Motor neuron (in vitro differentiated cells): ENCODE measurements around the gene LRP2. TPM values are rescaled to one million over a fixed set of nuclear protein-coding genes. Genes with fewer than 3 reads are reported as not detected.
A peak's percentile ranks its signal among the peaks of the same experiment; 100 is the strongest.
"Not testable (repeated sequence)": the region's sequence is repeated elsewhere in the genome, so short reads cannot be mapped to it uniquely, and the experiment has no call there.

Source experiments
- ATAC-seq, 8 experiments: fragments of 200-7000 bp; cut with Tn5 transposase; replicated peaks in 6 of 8; 2 replicates each; pipeline ENCODE4 v1.8.0; 2021; ENCODE audit warnings: mild to moderate bottlenecking in 8 of 8, moderate library complexity in 8 of 8
- H3K27ac ChIP-seq, 2 donors: fragments of 250-450 bp; sonication (Bioruptor Pico); 2 replicates each; pipeline ENCODE4 v1.9.0; 2021; ENCODE audit warnings: antibody characterized with exemption in 2 of 2, mild to moderate bottlenecking in 2 of 2, moderate library complexity in 1 of 2
- H3K4me1 ChIP-seq, 2 donors: fragments of 250-450 bp; sonication (Bioruptor Pico); replicated peaks in 1 of 2; 2 replicates each; pipeline ENCODE4 v1.6.1; 2021; ENCODE audit warnings: antibody characterized with exemption in 2 of 2, mild to moderate bottlenecking in 2 of 2, moderate library complexity in 1 of 2
- H3K4me3 ChIP-seq, 5 donors: fragments of 250-450 bp; sonication (Bioruptor Pico); 2 replicates each; pipeline ENCODE4 v1.9.0; 2021; ENCODE audit warnings: antibody characterized with exemption in 5 of 5, mild to moderate bottlenecking in 5 of 5, moderate library complexity in 4 of 5
- WGBS, 10 experiments: fragments of 450-650 bp; shearing (Covaris generic); methylation state at CpG; one replicate each; pipeline ENCODE4 v1.0.0; 2022; 5-methylcytosine and 5-hydroxymethylcytosine counted together
- in situ Hi-C, 9 experiments: fragments of 400-800 bp; cut with MboI; loops; one replicate each; pipeline ENCODE4 v1.15.0; 2021; ENCODE audit warnings: low sequenced_read_pairs in 9 of 9, low pct_unique_long_range_greater_than_20kb in 2 of 9; ENCODE audit not compliant: unreplicated experiment in 9 of 9
- total RNA-seq, 8 experiments: library from RNA; unstranded; fragments of 300-600 nt; gene quantifications; 2 replicates each; pipeline versions ENCODE4 v1.2.3 to v1.2.4, GENCODE V29; 2022

LRP2 gene
- total RNA-seq, 8 experiments from 2014 or later = 0.03 to 29.2 (median 6.5) TPM; not detected in 1

DNA sequence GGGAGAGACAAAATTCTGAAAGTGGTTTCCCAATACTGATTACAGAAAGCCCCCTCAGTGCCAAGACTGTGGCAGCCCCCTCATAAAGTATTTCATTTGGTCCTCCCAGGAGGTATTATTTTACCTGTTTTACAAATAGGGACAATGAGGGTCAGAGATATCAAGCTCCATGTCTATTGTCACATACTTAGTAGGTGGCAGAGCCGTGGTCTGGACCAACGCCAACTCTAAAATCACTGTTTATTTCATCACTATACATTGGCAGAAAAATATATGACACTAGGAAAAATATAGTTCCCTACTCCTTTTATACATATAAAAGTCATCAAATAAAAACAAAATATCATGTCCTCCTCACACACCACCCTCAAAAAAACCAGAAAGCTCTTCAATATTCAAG is 224.4 kb downstream of the LRP2 start:
- Histone ChIP-seq H3K4me3 (no peak overlapping the region), H3K4me1 (no peaks in the 10 kb centered on the region), H3K27ac (no peak overlapping the region)
- in situ Hi-C loops = loop anchor here in 2 of 9 experiments (25.0 kb wide), 2 partner anchors 176 to 801 kb away; no protein-coding TSS in a partner anchor
- no peak for ATAC-seq
- 25 to 100% (median 84%) methylated on average over 2 of the region's 2 CpGs; no CpG with 5 or more reads in 4 of the 10 experiments for WGBS, 10 experiments

DNA sequence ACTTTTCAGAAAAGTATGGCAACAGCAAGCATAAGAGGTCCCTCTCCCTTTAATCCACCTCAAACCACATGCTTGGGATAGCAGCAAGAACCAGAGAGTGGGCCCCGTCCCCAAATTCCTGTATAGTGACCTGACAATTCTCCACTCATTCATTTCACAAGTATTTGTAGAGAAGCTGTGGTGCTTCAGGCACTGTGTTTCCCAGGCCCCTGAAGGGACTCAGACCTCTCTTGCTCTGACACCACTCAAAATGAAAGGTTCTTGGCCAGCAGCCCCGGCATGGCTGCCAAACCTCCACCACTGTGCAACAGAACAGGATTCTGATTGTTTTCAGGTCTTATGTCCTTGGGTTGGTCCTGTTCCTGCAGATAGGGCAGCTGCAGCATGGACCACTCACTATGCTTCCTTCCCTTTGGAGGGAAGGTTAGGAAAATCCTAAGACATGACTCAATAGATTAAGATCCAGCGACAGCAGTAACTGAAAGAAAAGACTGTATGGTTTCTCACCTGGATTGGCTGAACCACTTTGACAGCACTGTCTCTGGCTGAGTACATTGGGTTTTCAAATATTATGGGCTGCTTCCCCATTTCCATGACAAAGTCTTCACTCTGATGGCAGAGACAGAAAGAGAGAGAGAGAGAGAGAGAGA is 225.3 kb downstream of the LRP2 start:
- H3K4me1 ChIP-seq = no peaks in the 10 kb centered on the region
- in situ Hi-C loops = loop anchor here in 2 of 9 experiments (25.0 kb wide), 2 partner anchors 175 to 800 kb away; no protein-coding TSS in a partner anchor
- H3K27ac ChIP-seq = no peak overlapping the region
- ATAC-seq = no peak
- H3K4me3 ChIP-seq = no peak overlapping the region
- 0 to 100% (median 100%) methylated on average over 1 to 2 of the region's 3 CpGs; no CpG with 5 or more reads in 5 of the 10 experiments for WGBS, 10 experiments

DNA sequence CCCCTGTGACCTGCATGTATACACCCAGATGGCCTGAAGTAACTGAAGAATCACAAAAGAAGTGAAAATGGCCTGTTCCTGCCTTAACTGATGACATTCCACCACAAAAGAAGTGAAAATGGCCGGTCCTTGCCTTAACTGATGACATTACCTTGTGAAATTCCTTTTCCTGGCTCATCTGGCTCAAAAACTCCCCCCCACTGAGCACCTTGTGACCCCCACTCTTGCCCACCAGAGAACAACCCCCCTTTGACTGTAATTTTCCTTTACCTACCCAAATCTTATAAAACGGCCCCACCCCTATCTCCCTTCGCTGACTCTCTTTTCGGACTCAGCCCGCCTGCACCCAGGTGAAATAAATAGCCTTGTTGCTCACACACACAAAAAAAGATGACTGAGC is 225.9 kb downstream of the LRP2 start:
- ATAC-seq, H3K4me1 ChIP-seq, H3K4me3 ChIP-seq, H3K27ac ChIP-seq: not testable (repeated sequence)
- 0% methylated on average over 1 of the region's 5 CpGs; no CpG with 5 or more reads in 9 of the 10 experiments for WGBS, 10 experiments
- in situ Hi-C loops = loop anchor here in 2 of 9 experiments (25.0 kb wide), 2 partner anchors 174 to 799 kb away; no protein-coding TSS in a partner anchor

DNA sequence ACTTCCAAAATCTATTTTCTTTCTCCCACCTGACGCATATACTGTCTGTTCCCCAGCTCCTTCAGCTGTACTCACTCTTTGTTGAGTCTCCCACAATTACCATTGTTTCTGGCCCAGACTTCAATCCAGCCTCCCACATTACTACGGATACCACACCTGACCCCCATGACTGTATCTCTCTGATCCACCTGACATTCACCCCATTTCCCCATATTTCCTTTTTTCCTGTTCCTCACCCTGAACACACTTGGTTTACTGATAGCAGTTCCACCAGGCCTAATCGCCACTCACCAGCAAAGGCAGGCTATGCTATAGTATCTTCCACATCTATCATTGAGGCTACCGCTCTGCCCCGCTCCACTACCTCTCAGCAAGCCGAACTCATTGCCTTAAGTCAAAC is 228.1 kb downstream of the LRP2 start:
- WGBS, 10 experiments = 20 to 100% (median 55%) methylated on average over 1 to 3 of the region's 6 CpGs; no CpG with 5 or more reads in 2 of the 10 experiments
- H3K27ac ChIP-seq, H3K4me3 ChIP-seq, ATAC-seq, H3K4me1 ChIP-seq: not testable (repeated sequence)
- in situ Hi-C loops = loop anchor here in 2 of 9 experiments (25.0 kb wide), 2 partner anchors 172 to 797 kb away; no protein-coding TSS in a partner anchor

DNA sequence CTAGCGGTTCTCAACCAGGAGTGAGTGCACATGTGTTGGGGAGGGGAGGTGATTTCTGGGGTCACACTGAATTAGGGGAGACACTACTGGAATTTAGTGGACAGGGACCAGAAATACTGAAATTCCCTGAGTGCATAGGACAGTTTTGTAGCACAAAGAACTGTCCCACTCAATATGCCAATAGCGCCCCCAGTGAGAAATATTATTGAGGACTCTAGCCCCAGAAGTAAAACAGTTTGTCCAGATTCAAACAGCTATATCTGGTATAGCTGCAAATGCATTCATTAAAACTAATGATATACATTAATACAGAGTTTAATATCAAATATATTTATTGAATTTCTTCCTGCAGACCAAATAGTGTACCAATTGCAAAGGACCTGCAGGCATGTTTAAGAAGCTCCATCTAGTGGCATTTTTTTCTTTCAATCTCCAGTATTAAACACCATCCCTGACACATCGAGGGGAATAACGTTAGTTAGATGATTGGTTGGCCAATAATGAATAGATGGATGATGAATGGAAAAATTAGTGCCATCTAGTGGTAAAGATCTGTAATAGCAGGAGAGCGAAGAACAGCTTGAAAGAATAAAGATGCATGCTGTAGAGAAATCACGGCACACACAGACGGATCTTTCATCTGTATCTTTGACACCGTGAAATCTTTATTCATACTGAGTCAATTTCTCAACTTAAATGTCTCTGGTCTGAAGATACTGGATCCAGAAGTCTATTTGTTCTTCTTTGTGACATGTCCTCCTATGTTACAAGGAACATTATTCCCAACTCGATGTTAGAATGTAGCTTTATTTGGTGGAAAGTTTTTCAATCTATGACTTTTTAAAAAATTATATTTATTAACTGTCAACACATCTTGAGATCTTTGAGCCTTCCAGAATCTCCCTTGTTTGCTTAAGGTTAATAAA is 230.5 kb downstream of the LRP2 start:
- Histone ChIP-seq H3K27ac (no peak overlapping the region), H3K4me1 (no peaks in the 10 kb centered on the region), H3K4me3 (no peak overlapping the region)
- in situ Hi-C loops = loop anchor here in 2 of 9 experiments (25.0 kb wide), 2 partner anchors 170 to 795 kb away; no protein-coding TSS in a partner anchor
- WGBS, 10 experiments = 0 to 63% (median 28%) methylated on average over 3 to 8 of the region's 9 CpGs
- peak in 5 of 8 experiments; percentile 22 to 77 (median 71) for ATAC-seq

DNA sequence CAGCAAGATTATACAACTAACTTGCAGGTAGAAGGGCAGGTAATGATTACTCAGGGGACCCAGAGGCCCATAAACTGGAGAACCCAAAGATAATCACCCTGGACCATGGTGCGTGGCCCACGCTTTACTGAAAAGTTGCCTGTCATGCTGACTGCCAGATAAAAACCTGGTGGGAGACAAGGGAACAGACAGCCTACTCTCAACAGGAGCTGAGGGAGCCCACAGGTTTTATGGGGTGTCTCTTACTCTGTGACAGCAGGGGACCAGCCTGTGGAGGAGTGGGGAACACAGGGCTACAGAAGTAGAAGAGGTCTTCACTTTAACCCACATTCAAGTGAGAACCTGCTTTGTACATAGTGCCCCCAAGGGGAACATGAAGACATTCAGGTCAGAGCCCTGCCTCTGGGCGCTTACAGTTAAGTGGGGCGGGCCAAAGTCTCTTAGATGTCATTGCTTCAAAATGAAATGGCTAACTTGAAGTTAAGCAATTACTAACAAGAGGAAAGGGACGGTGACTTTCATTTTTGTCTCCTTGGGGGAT is 232.6 kb downstream of the LRP2 start:
- no peak for ATAC-seq

DNA sequence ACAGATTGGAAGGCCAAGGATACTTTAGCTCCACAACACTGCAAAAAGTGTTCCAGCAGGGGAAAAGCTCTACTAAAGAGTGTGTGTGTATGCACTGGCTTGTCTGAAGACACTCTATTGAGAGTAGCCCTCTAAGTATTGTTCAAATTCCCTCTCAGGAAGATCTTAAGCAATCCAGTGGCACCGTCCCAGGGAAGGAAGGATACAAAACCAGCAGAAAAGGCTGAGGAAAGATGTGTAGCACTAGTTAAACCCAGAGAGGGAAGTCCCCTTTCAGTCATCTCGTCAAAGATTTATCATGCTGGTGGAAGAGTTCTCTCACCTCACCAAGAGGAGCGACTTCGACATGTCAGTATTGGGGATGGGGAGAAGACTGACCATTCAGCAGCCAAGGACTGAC is 242.5 kb downstream of the LRP2 start:
- WGBS, 10 experiments = 0 to 98% (median 64%) methylated on average over 1 to 4 of the region's 4 CpGs; no CpG with 5 or more reads in 1 of the 10 experiments
- Histone ChIP-seq H3K4me3 (no peak overlapping the region), H3K27ac (no peak overlapping the region), H3K4me1 (peaks cover 0 to 6% of the 10 kb centered on the region in 2 donors)
- in situ Hi-C loops = no loop called here
- peak in 1 of 8 experiments; percentile 21 for ATAC-seq

More for the DNA sequence above, 232.6 kb downstream of the LRP2 start:
- in situ Hi-C loops = loop anchor here in 2 of 9 experiments (25.0 kb wide), 2 partner anchors 167 to 792 kb away; no protein-coding TSS in a partner anchor
- Histone ChIP-seq H3K4me3 (no peak overlapping the region), H3K27ac (no peak overlapping the region), H3K4me1 (peaks cover 0 to 4% of the 10 kb centered on the region in 2 donors)
- WGBS, 10 experiments = 29 to 100% (median 91%) methylated on average over 1 to 5 of the region's 5 CpGs; no CpG with 5 or more reads in 5 of the 10 experiments

DNA sequence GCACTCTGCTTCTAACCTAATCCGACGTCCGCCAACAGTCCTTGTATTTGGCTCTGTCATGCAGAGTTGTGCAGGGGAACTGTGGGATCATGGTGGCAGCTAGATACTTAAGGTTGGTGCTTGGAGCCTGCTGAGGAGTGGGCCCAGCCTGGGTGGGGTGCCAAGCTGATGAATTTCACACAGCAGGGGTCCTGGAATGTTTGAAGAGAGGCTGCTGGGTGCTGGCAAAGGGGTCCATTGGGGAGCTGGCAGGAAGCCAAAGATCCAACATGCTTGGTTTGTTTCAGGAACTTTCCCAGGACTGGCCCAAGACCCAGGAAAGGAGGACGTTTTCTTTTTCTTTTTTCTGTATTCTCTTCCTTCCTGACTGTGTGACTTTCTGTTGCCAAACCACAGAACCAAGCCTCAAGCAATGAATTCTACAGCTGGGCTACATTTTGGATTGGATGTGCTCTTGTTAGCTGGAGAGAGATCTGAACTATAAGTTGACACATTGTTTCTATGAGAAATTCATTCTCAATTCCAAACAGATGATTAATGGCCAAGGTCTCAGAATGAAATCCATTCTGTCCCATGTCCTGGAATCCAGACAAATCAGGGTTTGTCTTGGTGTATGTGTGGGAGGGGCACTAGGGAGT is 243.1 kb downstream of the LRP2 start:
- no peak for ATAC-seq
- H3K27ac ChIP-seq = no peak overlapping the region
- H3K4me3 ChIP-seq = no peak overlapping the region
- H3K4me1 ChIP-seq = peaks cover 0 to 6% of the 10 kb centered on the region in 2 donors
- in situ Hi-C loops = no loop called here
- 0 to 100% (median 68%) methylated on average over 1 to 4 of the region's 4 CpGs; no CpG with 5 or more reads in 4 of the 10 experiments for WGBS, 10 experiments

DNA sequence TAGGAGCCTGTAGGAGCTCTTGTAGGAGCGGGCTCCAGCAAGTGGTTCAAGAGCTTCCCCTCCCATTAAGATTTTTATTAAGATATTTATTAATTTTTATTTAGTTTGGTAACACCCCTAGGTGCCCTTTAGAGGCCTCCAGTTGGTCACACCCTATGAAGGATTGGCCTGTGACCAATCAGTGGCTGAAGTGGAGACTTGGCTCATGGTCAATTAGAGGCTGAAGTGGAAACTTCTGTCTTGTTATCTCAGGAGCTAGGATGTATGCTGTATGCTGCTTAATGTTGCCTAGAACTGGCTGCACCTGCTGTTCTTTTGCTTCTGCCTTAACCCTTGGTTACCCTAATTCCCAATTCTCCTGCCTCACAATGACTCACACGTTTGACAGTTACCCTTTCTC is 244.3 kb downstream of the LRP2 start:
- ATAC-seq = no peak
- H3K4me1 ChIP-seq = peaks cover 0 to 6% of the 10 kb centered on the region in 2 donors
- H3K27ac ChIP-seq = no peak overlapping the region
- in situ Hi-C loops = no loop called here
- no peak overlapping the region for H3K4me3 ChIP-seq
- 0 to 76% (median 20%) methylated on average over 1 to 2 of the region's 2 CpGs; no CpG with 5 or more reads in 1 of the 10 experiments for WGBS, 10 experiments

DNA sequence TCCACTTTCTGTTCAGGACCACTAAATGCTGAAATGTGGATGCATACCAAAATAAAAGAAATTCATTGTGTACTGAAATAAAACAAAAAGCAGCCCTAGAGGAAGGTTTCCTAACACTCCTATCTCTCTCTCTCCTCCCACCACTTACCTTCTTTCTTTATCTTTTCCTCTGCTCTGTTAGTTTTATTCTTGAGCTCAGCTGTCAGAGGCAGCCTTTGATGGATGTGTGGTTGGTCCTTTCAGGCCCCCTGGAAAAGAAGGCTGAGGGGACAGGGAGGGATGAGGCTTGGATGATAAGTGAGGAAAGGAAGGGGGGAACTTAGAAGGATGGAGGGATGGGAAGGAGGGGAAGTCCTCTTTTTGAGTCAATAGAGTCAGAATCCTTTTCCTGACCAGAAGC is 245.3 kb downstream of the LRP2 start:
- no peak overlapping the region for H3K4me3 ChIP-seq
- no peak overlapping the region for H3K27ac ChIP-seq
- no peak for ATAC-seq
- in situ Hi-C loops = no loop called here
- peaks cover 0 to 6% of the 10 kb centered on the region in 2 donors for H3K4me1 ChIP-seq

DNA sequence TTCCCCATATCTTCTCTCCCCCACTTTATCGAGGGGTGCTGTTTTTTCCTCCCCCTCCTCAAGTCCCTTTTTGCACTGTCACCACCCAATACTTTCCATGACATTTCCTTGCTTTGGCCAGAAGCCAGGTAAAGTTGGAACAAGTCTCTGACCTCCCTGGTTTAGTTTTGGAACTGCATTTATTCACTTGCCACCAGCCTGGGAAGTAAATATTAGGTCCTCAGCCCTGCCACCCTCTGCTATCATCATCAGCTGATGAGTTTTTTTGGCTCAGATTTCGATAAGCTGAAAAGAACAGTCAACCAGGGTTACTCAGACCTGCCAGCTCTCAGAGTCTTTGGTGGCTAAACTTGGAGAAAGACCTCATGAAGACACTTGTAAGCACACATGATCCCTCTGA is 246.0 kb downstream of the LRP2 start:
- in situ Hi-C loops = no loop called here
- WGBS, 10 experiments = 0 to 100% (median 57%) methylated on average over 1 to 2 of the region's 2 CpGs; no CpG with 5 or more reads in 1 of the 10 experiments
- peaks cover 0 to 6% of the 10 kb centered on the region in 2 donors for H3K4me1 ChIP-seq
- H3K4me3 ChIP-seq = no peak overlapping the region
- ATAC-seq = no peak
- H3K27ac ChIP-seq = no peak overlapping the region

DNA sequence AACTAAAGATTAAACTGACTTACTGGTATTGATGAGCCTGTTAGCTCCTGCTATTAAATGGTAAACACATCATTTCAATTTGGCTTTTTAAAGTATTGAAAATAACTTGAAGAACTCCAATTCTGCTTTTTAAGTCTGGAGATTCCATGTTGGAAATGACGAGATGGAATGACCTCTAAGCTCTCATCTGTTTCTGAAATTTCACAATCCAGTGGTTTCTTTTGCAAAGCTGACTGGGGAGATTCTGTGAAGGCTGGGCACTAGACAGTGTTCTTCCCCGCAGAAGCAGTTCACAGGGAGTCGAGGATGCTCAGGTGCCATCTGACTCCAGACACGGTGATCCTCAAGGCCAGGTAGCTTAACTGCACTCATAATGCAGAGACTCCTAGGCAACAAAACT is 248.3 kb downstream of the LRP2 start:
- Histone ChIP-seq H3K27ac (no peak overlapping the region), H3K4me1 (peaks cover 8% of the 10 kb centered on the region in 2 donors), H3K4me3 (no peak overlapping the region)
- in situ Hi-C loops = no loop called here
- WGBS, 10 experiments = 30 to 95% (median 84%) methylated on average over 1 to 4 of the region's 4 CpGs; no CpG with 5 or more reads in 3 of the 10 experiments
- ATAC-seq = no peak
